Endothelial cell (in vitro differentiated cells): ENCODE results near the gene MAJIN. TPM values are rescaled to one million over a fixed set of nuclear protein-coding genes. Genes with fewer than 3 reads are reported as not detected.

ENCODE experiments used
- DNase-seq: peaks from one replicate; pipeline ENCODE4 v3.0.0; 2021; ENCODE audit warnings: low spot score
- H3K27ac Mint-ChIP-seq: one replicate; pipeline ENCODE4 v1.8.0; 2021; ENCODE audit warnings: mixed read lengths, inconsistent platforms; ENCODE audit not compliant: unreplicated experiment
- H3K27me3 Mint-ChIP-seq: one replicate; pipeline ENCODE4 v1.8.0; 2021; ENCODE audit warnings: mild to moderate bottlenecking, moderate library complexity, mixed read lengths, inconsistent platforms; ENCODE audit not compliant: unreplicated experiment
- H3K36me3 Mint-ChIP-seq: one replicate; pipeline ENCODE4 v1.8.0; 2021; ENCODE audit warnings: mild to moderate bottlenecking, low read depth, mixed read lengths, inconsistent platforms; ENCODE audit not compliant: unreplicated experiment
- H3K4me1 Mint-ChIP-seq: one replicate; pipeline ENCODE4 v1.8.0; 2021; ENCODE audit warnings: mild to moderate bottlenecking, mixed read lengths, inconsistent platforms; ENCODE audit not compliant: unreplicated experiment
- H3K4me3 Mint-ChIP-seq: one replicate; pipeline ENCODE4 v1.8.0; 2021; ENCODE audit warnings: mild to moderate bottlenecking, mixed read lengths, inconsistent platforms; ENCODE audit not compliant: unreplicated experiment
- H3K9me3 Mint-ChIP-seq: one replicate; pipeline ENCODE4 v1.8.0; 2021; ENCODE audit warnings: mixed read lengths, inconsistent platforms; ENCODE audit not compliant: unreplicated experiment
- total RNA-seq: library from RNA; stranded (reverse); fragmentation: NEBNext Ultra II Directional; extraction: Animal tissue kit (Norgen Biotek cat#: 25700); gene quantifications from one replicate; pipeline ENCODE4 v1.2.1, GENCODE V29; 2021; ENCODE audit not compliant: unreplicated experiment
- TF ChIP-seq, protein P1 (sequence below): fragments of 200-600 bp; sonication (generic); IDR thresholded peaks from one replicate; pipeline ENCODE4 v1.5.0; 2021; ENCODE audit warnings: antibody characterized with exemption; ENCODE audit not compliant: unreplicated experiment

Gene MAJIN
- total RNA-seq, 1 donor from 2014 or later = not detected

DNA sequence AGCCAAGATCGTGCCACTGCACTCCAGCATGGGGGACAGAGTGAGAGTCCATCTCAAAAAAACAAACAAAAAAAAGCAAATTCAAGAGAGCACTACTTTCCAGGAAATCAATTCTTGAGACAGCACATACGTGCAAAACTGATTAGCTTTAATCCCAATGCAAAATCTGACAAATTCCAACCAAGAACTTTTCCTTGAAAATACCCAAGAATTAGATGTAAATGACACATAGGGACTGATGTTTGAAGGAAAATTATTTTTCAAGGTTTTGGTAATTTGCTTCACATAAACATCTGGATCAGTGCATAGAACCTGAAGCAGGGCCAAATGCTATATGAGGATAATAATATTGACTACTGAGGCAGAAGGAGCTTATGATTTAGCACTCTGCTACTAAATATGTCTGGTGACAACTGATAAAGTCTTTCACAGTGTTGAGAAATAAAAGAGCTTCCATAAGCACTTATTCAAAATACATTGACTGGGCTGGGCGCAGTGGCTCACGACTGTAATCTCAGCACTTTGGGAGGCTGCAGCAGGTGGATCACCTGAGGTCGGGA lies 8.8 kb downstream of the MAJIN start:
- no peak for DNase-seq
- no peaks in the 10 kb centered on the region for H3K4me1 Mint-ChIP-seq
- H3K27ac Mint-ChIP-seq = no peak overlapping the region
- no peaks in the 10 kb centered on the region for H3K27me3 Mint-ChIP-seq
- H3K4me3 Mint-ChIP-seq = no peak overlapping the region
- H3K9me3 Mint-ChIP-seq = no peaks in the 10 kb centered on the region
- TF ChIP-seq, protein P1, sequence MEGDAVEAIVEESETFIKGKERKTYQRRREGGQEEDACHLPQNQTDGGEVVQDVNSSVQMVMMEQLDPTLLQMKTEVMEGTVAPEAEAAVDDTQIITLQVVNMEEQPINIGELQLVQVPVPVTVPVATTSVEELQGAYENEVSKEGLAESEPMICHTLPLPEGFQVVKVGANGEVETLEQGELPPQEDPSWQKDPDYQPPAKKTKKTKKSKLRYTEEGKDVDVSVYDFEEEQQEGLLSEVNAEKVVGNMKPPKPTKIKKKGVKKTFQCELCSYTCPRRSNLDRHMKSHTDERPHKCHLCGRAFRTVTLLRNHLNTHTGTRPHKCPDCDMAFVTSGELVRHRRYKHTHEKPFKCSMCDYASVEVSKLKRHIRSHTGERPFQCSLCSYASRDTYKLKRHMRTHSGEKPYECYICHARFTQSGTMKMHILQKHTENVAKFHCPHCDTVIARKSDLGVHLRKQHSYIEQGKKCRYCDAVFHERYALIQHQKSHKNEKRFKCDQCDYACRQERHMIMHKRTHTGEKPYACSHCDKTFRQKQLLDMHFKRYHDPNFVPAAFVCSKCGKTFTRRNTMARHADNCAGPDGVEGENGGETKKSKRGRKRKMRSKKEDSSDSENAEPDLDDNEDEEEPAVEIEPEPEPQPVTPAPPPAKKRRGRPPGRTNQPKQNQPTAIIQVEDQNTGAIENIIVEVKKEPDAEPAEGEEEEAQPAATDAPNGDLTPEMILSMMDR = no peak
- no peaks in the 10 kb centered on the region for H3K36me3 Mint-ChIP-seq

DNA sequence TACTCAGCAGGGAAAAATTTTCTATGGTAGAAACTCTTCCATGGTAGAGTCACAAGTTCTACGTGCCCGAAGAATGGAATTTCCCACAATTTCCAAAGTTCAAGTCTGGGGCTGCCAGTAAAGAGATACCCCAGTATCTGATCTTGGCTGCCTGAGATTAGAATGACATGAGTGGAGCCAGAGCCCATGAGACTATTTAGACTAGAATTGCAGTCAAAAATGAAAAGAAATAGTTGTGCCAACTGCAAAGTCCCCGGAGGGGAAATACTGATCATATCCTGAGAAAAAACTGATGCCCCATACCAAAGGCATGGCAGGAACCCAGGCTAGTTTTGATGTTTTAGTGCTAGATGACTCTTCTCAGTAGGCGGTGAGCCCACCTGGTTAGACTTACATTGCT lies 11.2 kb downstream of the MAJIN start:
- Mint-ChIP-seq H3K9me3 (no peaks in the 10 kb centered on the region), H3K4me1 (no peaks in the 10 kb centered on the region), H3K27ac (no peak overlapping the region), H3K36me3 (no peaks in the 10 kb centered on the region), H3K27me3 (no peaks in the 10 kb centered on the region), H3K4me3 (no peak overlapping the region)
- no peak for DNase-seq
- TF ChIP-seq, protein P1 = no peak

DNA sequence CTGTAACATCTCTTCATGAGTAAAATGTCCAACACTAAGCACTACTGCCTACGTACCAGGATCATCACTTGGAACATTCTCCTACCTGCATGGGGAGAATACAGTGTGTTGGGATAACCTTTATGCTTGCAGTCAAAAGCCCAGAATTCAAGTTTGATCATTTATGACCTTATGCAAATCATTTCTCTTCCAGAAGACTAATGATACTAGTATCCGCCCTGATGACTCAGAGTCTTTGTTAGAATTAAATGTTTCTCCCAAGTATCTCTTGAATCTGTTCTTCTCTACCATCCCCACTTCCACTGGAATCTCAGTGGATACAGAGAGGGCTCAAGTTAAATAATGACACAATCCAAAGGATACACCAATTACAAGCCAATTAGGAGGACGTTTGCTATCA lies 12.4 kb downstream of the MAJIN start:
- no peaks in the 10 kb centered on the region for H3K9me3 Mint-ChIP-seq
- no peak for DNase-seq
- H3K27ac Mint-ChIP-seq = no peak overlapping the region
- no peak overlapping the region for H3K4me3 Mint-ChIP-seq
- H3K36me3 Mint-ChIP-seq = no peaks in the 10 kb centered on the region
- TF ChIP-seq, protein P1 = no peak
- H3K27me3 Mint-ChIP-seq = no peaks in the 10 kb centered on the region
- H3K4me1 Mint-ChIP-seq = no peaks in the 10 kb centered on the region

DNA sequence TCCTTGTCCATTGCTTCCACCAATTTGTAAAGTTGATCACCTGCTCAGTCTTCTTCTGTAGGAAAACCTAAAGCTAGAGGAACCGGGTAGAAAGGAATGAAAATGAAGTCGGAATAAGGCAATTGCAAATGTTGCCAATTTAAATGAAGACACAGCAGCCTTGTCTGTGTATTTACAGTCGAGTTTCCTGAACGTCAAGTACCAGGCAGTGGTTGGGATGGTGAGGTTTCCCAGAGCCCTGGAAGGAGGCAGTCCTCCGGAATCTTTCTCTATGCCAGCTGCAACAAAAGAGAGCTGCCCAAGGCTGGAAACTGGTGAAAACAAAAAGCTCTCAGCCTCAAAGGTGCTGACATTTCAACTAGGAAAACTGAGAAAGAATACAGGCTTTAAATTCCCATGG lies 17.7 kb downstream of the MAJIN start:
- no peak for DNase-seq
- no peaks in the 10 kb centered on the region for H3K4me1 Mint-ChIP-seq
- H3K4me3 Mint-ChIP-seq = no peak overlapping the region
- H3K27ac Mint-ChIP-seq = no peak overlapping the region
- no peaks in the 10 kb centered on the region for H3K36me3 Mint-ChIP-seq
- TF ChIP-seq, protein P1 = no peak
- H3K9me3 Mint-ChIP-seq = no peaks in the 10 kb centered on the region
- H3K27me3 Mint-ChIP-seq = no peaks in the 10 kb centered on the region

DNA sequence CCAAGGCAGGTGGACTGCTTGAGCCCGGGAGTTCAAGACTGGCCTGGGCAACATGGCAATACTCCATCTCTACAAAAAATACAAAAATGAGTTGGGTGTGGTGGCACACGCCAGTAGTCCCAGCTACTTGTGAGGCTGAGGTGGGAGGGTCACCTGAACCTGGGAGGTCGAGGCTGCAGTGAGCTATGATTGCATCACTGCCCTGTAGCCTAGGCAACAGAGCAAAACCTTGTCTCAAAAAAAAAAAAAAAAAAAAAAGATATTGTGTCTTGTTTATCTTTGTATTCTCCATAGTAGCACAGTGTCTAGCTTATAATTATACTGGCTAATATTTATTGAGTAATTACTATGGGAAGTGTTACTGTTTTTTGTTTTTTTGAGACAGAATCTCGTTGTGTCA lies 20.4 kb downstream of the MAJIN start:
- H3K27me3 Mint-ChIP-seq = no peaks in the 10 kb centered on the region
- H3K9me3 Mint-ChIP-seq = no peaks in the 10 kb centered on the region
- TF ChIP-seq, protein P1 = no peak
- DNase-seq = no peak
- no peaks in the 10 kb centered on the region for H3K4me1 Mint-ChIP-seq
- H3K4me3 Mint-ChIP-seq = no peak overlapping the region
- H3K36me3 Mint-ChIP-seq = no peaks in the 10 kb centered on the region
- no peak overlapping the region for H3K27ac Mint-ChIP-seq
